Stimulated activated CD4-positive, alpha-beta T cell treated with anti-CD3 and anti-CD28 coated beads, TNF-alpha, amount 100 ng/mL, for 24 hours (primary cell): Measurements from ENCODE around the gene DGUOK.
A peak's percentile ranks its signal among the peaks of the same experiment; 100 is the strongest.
"Not testable (repeated sequence)": the region's sequence is repeated elsewhere in the genome, so short reads cannot be mapped to it uniquely, and the experiment has no call there.

Experiments used
- DNase-seq, 3 experiments: peaks; one replicate each; pipeline ENCODE4 v3.0.0-alpha.2; 2020; ENCODE audit warnings: low read depth in 3 of 3

The DGUOK gene

DNA sequence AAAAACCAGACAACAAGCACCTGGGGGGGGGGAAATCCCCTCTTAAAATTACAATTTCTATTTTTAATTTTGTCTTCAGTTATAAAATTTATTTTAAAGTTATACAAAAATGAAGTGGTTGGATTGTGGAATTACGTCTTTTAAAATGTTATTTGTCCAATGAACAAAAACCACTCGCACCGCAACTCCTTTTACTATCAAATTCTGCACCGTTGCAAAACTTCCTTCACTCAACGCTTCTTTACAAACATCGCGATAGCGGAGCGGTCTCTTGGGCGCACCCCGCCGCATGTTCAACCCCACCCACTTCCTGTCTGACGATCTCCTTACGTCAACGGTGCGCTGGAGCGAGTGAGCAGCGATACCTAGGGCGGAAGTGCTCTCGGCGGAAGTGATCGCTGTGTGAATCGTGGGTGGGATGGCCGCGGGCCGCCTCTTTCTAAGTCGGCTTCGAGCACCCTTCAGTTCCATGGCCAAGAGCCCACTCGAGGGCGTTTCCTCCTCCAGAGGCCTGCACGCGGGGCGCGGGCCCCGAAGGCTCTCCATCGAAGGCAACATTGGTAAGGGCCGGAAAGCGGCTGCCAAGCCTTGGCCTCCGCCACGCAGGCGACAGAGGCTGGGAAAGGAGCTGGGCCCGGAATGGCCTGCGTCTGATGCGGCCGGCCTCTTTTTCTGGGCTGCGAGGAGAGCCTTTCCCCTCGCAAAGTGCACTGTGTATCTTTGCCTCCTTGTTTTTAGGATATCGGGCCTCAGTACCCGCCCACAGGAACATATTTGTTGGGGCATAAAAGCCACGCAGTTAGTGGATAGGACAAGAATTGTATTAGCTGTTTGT, at the start of gene DGUOK:
DGUOK (plus strand) TSS at position 388 of the 835 bp plus-strand sequence; CDS start at position 419, 31 bp downstream.
- peak; percentile 90 to 97 (median 97) for DNase-seq

DNA sequence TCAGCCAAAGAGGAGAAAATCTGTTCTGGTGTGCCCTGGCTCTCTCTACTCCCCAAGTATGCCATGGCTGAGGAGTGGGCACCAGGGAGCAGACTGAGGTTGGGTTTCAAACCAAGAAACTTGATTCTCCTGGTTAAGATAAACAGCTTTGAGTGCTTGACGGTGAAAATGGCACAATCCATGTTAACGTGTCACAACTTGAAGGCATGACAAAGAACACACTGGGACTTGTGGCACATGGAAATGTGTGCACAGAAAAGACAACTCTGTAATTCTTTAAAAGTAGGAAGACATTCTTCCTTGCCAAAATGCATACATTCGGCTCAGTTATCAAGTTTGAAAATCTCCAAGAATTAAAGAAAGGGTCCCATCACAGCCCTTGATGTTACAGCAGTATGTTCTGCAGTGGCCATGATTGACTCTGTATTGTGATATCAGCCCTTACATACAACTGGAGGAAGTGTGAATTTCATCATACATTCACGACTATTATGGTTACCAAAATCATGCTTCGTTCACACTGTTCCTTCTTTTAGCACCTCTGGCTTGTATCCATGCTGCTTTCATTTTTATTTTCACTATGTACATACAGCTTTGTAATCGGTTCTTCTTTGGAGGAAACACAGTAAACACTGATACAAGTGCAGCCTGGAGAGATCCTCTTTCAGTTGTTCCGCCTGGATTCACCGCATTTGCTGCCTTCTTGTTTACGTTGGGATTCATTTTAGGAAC, 49.4 kb upstream of the DGUOK start:
- no peak for DNase-seq

DNA sequence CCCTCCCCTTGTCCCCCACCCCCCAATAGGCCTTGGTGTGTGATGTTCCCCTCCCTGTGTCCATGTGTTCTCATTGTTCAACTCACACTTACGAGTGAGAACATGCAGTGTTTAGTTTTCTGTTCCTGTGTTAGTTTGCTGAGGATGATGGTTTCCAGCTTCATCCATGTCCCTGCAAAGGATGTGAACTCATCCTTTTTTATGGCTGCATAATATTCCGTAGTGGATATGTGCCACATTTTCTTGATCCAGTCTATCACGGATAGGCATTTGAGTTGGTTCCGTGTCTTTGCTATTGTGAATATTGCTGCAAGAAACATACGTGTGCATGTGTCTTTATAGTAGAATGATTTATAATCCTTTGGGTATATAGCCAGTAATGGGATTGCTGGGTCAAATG, 48.7 kb upstream of the DGUOK start:
- not testable (repeated sequence) for DNase-seq

DNA sequence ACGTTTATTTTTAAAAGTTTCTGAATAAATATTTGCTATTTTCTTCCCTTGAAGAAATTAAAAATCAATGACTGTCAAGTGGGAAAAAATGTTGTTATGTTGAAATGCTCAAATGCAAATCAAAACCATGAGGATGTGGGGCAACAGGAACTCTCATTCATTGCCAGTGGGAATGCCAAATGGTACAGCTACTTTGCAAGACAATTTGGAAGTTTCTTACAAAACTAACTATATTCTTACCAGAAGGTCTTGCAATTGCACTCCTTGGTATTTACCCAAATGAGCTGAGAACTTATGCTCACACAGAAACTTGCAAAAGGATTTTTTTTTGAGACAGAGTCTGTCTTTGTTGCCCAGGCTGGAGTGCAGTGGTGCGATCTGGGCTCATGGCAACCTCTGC, 41.3 kb upstream of the DGUOK start:
- DNase-seq = no peak

DNA sequence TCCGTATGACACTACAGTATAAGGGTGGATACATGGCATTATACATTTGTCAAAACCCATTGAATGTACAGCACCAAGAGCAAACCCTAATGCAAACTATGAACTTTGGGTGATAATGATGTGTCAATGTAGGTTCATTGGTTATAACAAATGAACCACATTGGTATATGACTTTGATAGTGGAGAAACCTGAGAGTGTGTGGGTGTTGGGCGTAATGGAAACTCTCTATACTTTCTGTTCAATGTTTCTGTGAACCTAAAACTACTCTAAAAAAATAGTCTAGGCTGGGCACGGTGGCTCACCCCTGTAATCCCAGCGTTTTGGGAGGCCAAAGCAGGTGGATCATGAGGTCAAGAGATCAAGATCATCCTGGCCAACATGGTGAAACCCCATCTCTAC, 40.3 kb upstream of the DGUOK start:
- DNase-seq = peak; percentile 35 to 52 (median 44)

DNA sequence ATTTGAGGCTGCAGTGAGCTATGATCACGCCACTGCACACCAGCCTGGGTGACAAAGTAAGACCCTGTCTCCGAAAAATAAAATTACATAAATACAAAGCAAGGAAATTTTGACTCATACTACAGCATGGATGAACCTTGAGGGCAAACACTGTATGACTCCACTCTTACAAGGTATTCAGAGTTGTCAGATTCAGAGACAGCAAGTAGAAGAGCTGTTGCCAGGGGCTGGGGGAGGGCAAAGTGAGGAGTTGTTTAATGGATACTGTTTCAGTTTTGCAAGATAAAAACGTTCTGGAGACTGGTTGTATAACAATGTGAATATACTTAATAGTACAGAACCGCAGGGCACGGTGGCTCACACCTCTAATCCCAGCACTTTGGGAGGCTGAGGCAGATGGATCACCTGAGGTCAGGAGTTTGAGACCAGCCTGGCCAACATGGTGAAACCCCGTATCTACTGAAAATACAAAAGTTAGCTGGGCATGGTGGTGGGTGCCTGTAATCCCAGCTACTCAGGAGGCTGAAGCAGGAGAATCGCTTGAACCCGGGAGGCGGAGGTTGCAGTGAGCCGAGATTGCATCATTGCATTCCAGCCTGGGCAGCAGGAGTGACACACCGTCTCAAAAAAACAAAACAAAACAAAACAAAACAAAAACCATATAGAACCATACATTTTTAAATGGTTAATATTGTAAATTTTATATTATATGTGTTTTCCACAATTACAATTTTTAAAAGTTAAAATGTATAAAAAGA, 38.9 kb upstream of the DGUOK start:
- DNase-seq = not testable (repeated sequence)

DNA sequence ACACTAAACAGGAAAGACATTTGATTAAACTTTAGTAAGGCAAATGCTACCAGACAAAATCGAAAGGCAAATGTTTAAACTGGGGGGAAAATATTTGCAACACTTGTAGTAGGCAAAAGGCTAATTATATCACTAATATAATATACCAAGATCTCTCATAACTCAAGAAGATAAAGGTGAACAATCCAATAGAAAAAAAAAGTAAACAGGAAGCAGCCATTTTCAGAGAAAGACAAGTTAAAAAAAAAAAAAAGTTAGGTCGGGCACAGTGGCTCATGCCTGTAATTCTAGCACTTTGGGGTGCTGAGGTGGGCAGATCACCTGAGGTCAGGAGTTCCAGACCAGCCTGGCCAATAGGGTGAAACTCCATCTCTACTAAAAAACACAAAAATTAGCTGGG, 38.3 kb upstream of the DGUOK start:
- no peak for DNase-seq

DNA sequence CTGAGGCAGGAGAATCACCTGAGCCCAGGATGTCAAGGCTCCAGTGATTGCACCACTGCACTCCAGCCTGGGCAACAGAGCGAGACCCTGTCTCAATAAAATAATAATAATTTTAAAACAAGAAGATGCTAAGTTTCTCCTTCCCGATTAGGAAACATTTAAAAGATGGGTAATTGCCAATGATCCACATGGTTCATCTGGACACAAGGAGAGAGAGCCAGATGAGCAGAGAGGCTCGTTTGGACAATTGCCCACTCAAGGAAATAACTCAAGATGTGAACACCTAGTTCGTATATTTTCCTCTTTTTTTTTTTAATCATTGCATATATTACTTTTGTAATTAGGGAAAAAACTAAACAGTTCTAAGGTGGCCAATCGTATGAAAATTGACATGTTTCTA, 37.5 kb upstream of the DGUOK start:
- DNase-seq = no peak

DNA sequence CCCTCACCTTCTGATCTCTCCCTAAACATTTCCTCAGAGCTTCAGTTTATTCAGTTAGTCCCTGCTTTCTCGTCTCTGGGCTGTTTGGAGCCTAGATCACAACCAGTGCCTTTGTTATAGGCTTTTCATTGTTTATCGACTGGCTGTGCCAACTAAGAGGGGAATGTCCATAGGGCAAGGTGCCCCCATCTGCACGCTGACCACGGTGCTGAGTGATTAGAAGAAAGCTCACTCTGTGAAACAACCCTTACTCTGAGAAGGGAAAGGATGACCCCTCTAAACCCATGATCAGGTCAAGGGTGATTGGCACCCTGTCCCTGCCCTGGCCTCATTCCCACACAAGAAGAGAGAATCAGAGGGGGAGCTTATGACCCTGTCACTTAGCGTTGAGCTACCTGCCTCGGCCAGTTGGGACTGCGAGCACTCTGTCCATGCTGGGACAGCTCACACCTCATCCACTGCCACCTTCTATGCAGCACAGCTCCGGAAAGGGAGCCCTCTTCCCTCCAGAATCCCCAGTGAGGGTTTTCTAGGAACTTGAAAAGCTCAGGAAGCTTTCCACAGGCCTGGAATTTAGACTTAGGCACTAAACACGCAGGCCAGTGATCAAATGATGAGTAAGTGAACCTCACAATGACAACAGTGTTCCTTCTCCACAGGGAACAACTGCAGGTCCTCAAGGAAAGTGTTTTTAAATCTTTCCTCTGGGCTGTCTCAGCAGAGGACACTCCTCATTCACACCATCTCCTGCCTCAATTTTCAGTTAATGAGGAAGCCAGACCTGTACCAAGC, 36.2 kb upstream of the DGUOK start:
- no peak for DNase-seq

DNA sequence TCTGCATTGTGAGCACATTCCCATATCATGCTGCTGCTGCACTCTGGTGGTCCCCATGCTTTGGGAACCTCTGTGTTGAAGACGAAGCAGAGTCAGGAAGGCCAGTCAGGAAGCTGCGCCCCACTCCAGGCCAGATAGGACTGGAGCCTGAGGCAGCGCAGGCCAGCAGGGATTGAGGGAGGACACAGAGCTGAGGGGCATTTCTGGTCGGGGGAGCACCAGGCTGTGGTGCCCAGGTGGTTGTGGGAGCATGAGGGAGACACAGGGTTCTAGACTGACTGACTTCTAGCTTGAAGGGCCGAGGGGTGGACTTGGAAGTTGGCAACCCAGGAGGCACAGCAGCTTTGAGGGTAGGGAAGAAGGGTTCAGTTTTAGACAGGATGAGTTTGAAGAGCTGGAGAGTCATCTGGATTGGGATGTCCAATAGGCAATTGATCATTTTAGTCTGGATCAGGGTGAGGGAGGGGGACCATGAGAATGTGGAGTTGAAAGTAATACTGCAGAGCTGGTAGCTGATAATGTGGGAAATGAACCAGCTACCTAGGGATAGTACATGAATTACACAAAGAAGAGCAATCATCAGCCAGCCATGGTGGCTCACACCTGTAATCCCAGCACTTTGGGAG, 35.3 kb upstream of the DGUOK start:
- no peak for DNase-seq

DNA sequence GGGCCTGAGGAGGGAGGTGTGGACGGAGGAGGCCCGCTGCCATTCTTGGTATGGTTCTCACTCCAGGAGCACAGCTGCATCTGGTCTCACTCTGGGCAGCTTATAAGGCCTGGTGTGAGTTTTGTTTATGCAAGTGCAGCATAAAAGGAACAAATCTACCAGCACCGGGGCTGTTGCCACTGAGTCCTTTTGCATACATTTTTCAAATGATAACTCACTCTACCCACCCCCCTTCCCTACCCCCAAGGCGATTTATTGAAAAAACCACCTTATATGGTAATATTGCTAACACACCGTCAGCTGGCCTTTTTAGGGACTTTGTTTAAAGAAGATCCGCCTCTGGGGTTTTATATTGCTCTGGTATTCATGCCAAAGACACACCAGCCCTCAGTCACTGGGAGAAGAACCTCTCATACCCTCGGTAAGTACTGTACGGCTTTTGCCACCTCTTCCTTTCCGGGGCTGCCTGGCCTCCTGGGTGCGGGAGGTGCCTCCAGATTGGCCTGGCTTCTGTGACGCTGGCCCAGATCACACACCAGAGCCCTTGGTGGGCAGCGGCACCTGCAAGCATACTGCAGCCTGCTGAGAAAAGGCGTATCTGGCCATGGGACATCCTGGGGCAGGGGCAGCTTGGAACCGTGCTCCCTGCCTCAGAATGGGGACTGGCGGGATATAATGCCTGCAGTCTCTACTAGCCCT, 33.9 kb upstream of the DGUOK start, which contains the start of gene ACTG2:
ACTG2 (plus strand) TSS at position 378 of the 699 bp plus-strand sequence. CDS start 8,304 bp downstream, outside the sequence.
- no peak for DNase-seq

DNA sequence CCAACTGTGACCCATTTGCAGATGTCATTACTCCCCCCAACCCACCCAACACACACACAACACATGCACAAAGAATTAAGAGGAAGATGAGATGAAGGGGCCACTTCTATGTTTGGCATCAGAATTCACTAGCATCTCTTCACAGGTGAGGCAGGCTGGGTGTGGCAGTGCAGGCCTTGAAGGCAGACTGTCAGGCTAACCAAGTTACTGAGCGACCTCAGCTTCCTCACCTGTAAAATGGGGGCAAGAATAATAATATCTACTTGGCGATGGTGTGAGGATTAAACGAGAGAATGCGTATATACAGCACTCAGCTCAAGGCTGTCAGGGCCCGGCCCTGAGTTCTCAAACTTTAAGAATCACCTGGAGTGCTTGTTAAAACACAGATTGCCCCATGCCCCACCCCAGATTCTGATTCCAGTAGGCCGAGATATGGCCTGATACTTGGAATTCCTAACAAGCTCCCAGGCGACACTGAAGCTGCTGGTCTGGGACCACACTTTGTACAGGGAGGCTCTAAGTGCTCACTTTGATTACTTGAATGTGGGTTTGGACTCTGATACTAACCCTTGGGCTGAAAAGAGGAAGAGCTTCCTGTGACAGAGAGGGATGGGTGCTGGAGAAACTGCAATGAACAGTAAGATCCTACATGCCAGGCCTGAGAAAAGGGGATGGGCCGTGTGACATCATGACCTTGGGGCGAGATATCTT, 32.8 kb upstream of the DGUOK start:
- no peak for DNase-seq

DNA sequence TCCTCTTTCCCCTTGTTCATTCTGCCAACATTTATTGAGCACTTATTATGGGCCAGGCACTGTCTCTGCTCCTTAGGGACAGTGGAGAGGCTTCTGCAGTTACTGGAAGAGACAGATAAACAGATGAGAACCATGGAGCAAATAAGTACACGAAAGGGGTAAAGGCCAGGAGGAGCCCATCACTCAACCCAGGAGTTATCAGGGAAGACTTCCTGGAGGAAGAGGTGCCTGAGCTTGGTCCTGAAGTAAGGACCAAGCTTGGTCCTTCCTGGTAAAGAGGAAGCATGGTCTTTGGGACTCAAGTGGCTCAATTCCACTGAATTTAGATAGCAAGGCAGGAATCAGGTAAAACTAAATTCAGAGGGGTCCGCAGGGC, 32.2 kb upstream of the DGUOK start:
- DNase-seq = no peak

DNA sequence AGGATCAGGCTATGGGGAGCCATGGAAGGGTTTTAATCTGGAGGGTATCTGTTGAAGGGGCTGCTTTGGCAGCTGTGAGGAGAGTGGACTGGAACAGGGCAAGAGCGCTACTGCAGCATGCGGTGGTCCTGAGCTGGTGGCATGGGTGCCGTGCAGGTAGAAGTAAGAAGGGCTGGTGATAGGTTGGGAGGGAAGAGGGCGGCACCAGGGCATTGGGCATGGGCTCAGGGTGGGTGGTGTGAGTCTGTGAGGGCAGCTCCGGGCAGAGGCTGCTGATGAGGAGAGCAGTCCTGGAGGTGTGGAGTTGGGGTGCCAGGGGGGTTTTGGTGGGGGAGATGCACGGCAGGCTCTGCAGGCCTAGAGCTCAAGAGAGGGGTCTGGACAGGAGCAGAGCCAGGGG, 31.8 kb upstream of the DGUOK start:
- no peak for DNase-seq

DNA sequence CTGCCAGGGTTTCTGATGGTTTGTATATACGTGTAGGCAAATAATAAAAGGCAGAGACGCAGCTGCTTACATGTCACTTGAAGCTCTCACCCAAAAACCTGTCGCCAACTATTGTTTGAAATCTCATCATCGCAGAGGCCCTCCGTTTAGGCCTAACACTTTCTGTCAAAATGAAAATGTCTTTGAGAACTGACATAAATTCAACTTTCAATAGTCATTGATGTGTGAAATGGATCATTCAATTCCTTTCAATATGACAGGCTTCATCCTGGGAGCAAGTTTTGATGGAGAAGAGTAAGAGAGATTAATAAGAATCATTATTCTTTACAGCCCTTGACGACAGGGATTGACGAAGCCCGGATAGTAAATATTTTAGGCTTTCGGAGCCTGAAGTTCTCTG, 31.2 kb upstream of the DGUOK start:
- no peak for DNase-seq

DNA sequence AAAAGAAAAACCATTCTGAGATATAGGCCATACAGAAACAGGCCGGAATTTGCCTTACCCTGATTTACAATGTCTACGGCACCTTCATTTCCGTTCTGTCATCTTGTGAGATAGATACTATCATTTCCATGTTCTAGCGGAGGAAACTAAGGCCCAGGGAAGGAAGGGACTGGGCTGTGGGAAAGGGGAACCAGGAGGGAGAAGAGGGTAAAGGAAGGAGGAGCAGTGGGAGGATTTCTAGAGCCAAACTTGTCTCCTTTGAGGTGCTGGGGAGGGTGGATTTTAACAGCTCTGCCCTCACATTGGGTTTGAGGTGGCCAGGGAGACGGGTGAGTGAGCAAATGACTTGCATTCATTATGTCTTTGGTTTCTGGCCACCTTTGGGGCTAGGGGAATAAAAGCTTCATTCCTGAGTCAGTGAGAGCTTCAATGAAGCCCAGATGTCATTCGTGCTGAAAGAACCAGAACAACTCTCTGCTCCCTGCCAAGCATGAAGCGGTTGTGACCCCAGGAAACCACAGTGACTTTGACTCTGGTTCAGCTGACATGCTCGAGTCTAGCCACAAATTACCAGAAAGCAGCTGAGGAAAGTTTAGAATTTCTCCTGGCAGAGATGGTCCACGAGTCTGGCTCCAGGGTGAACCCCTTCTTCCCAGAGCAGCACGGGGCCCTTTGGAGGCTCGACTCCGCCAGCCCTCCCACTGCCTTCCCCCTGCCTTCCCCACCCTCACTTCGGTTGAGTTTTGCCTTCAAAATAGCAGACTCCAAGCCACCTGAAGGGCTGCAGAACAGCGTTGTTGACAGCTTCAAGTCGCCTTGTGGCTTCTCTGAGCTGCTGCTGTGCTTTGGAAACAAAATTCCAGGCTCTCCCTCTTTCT, 30.1 kb upstream of the DGUOK start:
- DNase-seq = peak in 1 of 3 experiments; percentile 29

DNA sequence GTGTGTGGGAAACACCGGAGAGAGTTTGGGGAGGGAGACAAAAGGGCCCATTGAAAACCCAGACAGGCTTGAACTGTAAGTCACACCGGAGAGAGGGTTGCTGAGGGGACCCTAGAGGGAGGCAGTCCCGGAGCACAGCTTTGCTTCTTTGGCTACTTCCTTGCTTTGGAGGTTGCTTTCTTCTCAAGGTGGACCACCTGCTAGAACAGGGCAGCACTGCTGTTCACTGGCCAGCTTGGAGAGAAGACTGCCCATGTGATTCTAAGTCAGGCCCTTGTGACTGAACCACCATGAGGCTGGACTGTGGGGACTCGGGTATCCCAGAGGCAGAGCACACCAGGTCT, 29.5 kb upstream of the DGUOK start:
- no peak for DNase-seq

DNA sequence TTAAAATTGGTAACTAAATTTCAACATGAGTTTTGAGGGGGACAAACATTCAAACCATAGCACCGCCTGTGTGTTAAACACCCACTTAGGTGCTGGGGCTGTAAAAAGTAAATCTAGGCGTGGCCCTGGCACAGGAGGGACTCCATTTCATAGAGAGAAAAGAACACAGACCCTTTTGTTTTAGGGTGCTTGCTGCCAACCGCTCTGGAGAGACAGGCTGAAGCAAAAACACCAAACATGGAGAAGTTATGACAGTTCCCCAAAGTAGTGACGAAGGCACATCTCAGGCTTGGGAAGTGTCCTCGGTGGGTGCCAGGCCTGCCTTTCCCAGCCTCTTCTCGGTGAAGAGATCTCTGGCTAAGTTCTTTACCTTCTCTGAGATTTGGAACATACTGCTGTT, 28.7 kb upstream of the DGUOK start:
- DNase-seq = no peak

DNA sequence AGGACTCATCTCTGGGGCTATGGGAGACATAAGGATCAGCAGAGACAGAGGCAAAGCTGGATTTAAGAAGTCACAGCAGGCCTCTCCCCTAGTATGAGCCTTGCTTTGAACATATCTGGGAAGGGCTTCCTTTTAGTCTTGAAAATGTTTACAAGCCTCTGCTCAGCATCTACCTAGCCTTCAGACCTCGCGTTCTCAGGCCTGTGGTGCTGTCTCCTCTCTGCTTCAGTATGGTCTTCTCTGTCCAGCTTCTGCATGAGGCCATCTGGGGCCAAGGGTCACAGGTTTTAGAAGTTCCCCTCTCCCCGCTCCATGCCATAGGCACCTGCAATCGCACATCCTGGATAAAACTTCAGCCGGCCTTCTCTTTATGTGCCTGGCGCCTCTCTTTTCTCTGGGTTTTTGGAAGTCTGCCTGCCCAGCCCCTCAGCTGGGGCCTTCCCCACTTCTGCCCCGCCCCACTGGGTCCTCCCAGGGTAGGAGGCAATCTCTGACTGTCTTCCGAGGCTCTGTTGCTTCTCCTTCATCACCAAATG, 26.8 kb upstream of the DGUOK start:
- no peak for DNase-seq
